Measurements from ENCODE around the gene KNG1. TPM values are rescaled to one million over a fixed set of nuclear protein-coding genes. Genes with fewer than 3 reads are reported as not detected.
"Not testable (repeated sequence)": the region's sequence is repeated elsewhere in the genome, so short reads cannot be mapped to it uniquely, and the experiment has no call there.

The KNG1 gene
- total and polyA plus RNA-seq, 2 experiments from 2014 or later = 57.4 to 109 TPM

DNA sequence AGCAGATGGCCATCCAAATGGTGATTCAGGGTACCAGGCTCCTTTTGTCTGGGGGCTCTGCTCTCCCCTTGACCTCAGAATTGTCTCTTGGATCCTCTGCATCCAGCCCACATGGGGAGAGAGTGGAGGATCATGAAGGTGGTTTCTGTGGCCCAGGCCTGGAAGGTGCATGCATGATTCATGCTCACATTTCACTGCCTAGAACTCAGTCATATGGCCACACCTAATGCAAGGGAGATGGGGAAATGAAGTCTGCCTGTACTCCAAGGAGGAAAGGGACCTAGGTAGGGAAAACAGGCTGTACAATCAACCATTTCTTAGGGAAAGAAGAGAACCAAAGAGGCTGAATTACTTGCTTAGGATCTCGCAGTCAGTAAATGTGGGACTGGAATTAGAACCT lies 36.3 kb upstream of the KNG1 start:
- TF ChIP-seq EZH2phosphoT487 (IDR thresholded peaks at IDR 0.05; ENCODE audit: low read depth, severe bottlenecking, unreplicated experiment) (no peak), EZH2 (IDR thresholded peaks at IDR 0.05; ENCODE audit: borderline replicate concordance) (no peak)
- TF ChIP-seq, protein P1, sequence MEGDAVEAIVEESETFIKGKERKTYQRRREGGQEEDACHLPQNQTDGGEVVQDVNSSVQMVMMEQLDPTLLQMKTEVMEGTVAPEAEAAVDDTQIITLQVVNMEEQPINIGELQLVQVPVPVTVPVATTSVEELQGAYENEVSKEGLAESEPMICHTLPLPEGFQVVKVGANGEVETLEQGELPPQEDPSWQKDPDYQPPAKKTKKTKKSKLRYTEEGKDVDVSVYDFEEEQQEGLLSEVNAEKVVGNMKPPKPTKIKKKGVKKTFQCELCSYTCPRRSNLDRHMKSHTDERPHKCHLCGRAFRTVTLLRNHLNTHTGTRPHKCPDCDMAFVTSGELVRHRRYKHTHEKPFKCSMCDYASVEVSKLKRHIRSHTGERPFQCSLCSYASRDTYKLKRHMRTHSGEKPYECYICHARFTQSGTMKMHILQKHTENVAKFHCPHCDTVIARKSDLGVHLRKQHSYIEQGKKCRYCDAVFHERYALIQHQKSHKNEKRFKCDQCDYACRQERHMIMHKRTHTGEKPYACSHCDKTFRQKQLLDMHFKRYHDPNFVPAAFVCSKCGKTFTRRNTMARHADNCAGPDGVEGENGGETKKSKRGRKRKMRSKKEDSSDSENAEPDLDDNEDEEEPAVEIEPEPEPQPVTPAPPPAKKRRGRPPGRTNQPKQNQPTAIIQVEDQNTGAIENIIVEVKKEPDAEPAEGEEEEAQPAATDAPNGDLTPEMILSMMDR (IDR thresholded peaks at IDR 0.05; ENCODE audit: poor library complexity) = no peak
- no peaks in the 10 kb centered on the region for H4K20me1 ChIP-seq (ENCODE audit: insufficient read depth, poor library complexity, severe bottlenecking)
- H3K36me3 ChIP-seq (replicated peaks; ENCODE audit: insufficient read depth, low read depth) = no peaks in the 10 kb centered on the region
- H3K9me2 ChIP-seq (replicated peaks; ENCODE audit: insufficient read depth) = no peaks in the 10 kb centered on the region
- no peak overlapping the region for H2AFZ ChIP-seq
- H3K27me3 ChIP-seq = no peaks in the 10 kb centered on the region
- H3K4me1 ChIP-seq (ENCODE audit: insufficient read depth) = no peaks in the 10 kb centered on the region
- no peak overlapping the region for H3K4me3 ChIP-seq
- no peaks in the 10 kb centered on the region for H3K79me2 ChIP-seq
- no peaks in the 10 kb centered on the region for H3K9me3 ChIP-seq (ENCODE audit: low read depth)
- H3K27ac ChIP-seq = no peak overlapping the region
- WGBS (ENCODE audit: low lambda C conversion rate, missing lambda C conversion rate) = 39% methylated on average over 1 of the region's 1 CpG
- DNase-seq (ENCODE audit: low spot score) = no peak
- no peak overlapping the region for H3K4me2 ChIP-seq

DNA sequence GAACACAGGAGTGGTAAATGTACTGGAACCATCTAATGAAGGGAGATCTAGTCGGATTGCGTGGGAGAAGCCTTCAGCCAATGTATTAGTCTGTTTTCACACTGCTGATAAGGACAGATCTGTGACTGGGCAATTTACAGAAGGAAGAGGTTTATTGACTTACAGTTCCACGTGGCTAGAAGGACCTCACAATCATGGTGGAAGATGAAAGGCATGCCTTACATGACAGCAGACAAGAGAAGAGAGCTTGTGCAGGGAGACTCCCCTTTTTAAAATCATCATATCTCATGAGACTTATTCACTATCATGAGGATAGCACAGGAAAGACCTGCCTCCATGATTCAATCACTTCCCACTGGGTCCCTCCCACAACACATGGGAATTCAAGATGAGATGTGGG lies 34.3 kb upstream of the KNG1 start:
- WGBS (ENCODE audit: low lambda C conversion rate, missing lambda C conversion rate) = 54% methylated on average over 3 of the region's 3 CpGs
- TF ChIP-seq, protein P1 (IDR thresholded peaks at IDR 0.05; ENCODE audit: poor library complexity) = no peak
- TF ChIP-seq EZH2 (IDR thresholded peaks at IDR 0.05; ENCODE audit: borderline replicate concordance) (no peak), EZH2phosphoT487 (IDR thresholded peaks at IDR 0.05; ENCODE audit: low read depth, severe bottlenecking, unreplicated experiment) (no peak)
- peak; percentile 15 for DNase-seq (ENCODE audit: low spot score)

DNA sequence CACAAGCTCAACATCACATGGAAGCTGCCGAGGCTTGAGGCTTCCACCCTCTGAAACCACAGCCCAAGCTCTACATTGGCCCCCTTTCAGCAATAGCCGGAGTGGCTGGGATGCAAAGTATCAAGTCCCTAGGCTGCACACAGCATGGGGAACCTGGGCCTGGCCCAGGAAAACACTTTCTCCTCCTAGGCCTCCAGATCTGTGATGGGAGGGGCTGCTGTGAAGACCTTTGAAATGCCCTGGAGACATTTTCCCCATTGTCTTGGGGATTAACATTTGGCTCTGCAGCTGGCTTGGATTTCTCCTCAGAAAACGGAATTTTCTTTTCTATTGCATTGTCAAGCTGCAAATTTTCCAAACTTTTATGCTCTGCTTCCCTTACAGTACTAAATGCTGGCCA lies 33.2 kb upstream of the KNG1 start:
- Histone ChIP-seq H3K27me3 (no peaks in the 10 kb centered on the region), H3K36me3 (replicated peaks; ENCODE audit: insufficient read depth, low read depth) (no peaks in the 10 kb centered on the region), H2AFZ (no peak overlapping the region), H3K4me3 (no peak overlapping the region), H4K20me1 (ENCODE audit: insufficient read depth, poor library complexity, severe bottlenecking) (no peaks in the 10 kb centered on the region), H3K9me2 (replicated peaks; ENCODE audit: insufficient read depth) (no peaks in the 10 kb centered on the region), H3K9me3 (ENCODE audit: low read depth) (no peaks in the 10 kb centered on the region), H3K27ac (no peak overlapping the region), H3K4me1 (ENCODE audit: insufficient read depth) (no peaks in the 10 kb centered on the region), H3K4me2 (no peak overlapping the region), H3K79me2 (no peaks in the 10 kb centered on the region)
- TF ChIP-seq EZH2phosphoT487 (IDR thresholded peaks at IDR 0.05; ENCODE audit: low read depth, severe bottlenecking, unreplicated experiment) = no peak
- DNase-seq (ENCODE audit: low spot score) = no peak
- WGBS (ENCODE audit: low lambda C conversion rate, missing lambda C conversion rate) = 84% methylated on average over 3 of the region's 3 CpGs

More for the DNA sequence above, 34.3 kb upstream of the KNG1 start:
- peak overlapping the region; percentile 13 for H3K27ac ChIP-seq
- no peak overlapping the region for H2AFZ ChIP-seq
- no peaks in the 10 kb centered on the region for H3K4me1 ChIP-seq (ENCODE audit: insufficient read depth)
- H3K27me3 ChIP-seq = no peaks in the 10 kb centered on the region
- no peaks in the 10 kb centered on the region for H4K20me1 ChIP-seq (ENCODE audit: insufficient read depth, poor library complexity, severe bottlenecking)
- H3K9me3 ChIP-seq (ENCODE audit: low read depth) = no peaks in the 10 kb centered on the region
- no peak overlapping the region for H3K4me2 ChIP-seq
- no peak overlapping the region for H3K4me3 ChIP-seq
- H3K9me2 ChIP-seq (replicated peaks; ENCODE audit: insufficient read depth) = no peaks in the 10 kb centered on the region
- H3K36me3 ChIP-seq (replicated peaks; ENCODE audit: insufficient read depth, low read depth) = no peaks in the 10 kb centered on the region
- no peaks in the 10 kb centered on the region for H3K79me2 ChIP-seq

DNA sequence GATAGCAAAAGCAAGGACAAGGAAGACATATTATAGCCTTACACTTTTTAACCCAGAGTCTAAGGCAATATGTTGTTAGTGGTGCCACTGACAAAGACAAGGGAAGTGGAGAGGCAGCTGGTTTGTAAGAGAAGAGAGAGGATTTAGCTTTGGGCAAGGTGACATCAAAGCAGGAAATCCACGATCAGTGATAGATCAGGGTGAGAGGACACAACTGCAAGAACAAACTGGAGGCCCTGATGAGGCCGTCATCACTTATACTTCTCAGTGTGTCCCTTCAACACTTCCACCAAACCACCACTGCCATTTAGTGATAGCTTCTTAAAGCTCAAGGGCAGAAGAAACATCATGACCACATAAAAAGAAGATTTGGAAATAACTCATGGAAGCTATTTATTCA lies 30.7 kb upstream of the KNG1 start:
- not testable (repeated sequence) for H3K4me1 ChIP-seq (ENCODE audit: insufficient read depth)

More for the DNA sequence above, 30.7 kb upstream of the KNG1 start:
- H3K9me2 ChIP-seq (replicated peaks; ENCODE audit: insufficient read depth); H4K20me1 ChIP-seq (ENCODE audit: insufficient read depth, poor library complexity, severe bottlenecking); H3K36me3 ChIP-seq (replicated peaks; ENCODE audit: insufficient read depth, low read depth); H2AFZ ChIP-seq; H3K4me2 ChIP-seq; H3K79me2 ChIP-seq; H3K9me3 ChIP-seq (ENCODE audit: low read depth); H3K4me3 ChIP-seq; DNase-seq (ENCODE audit: low spot score); H3K27ac ChIP-seq; H3K27me3 ChIP-seq: not testable (repeated sequence)
- 84% methylated on average over 2 of the region's 2 CpGs for WGBS (ENCODE audit: low lambda C conversion rate, missing lambda C conversion rate)

All from hepatocyte (in vitro differentiated cells).